GM23338 (cell line): ENCODE data around the gene CTU2. TPM values are rescaled to one million over a fixed set of nuclear protein-coding genes. Genes with fewer than 3 reads are reported as not detected.

ENCODE experiments used
- ATAC-seq: fragments of 200-7000 bp; cut with Tn5 transposase; 3 replicates; pipeline ENCODE4 v1.9.1; 2020
- DNase-seq: peaks from one replicate; pipeline ENCODE4 v3.0.0-alpha.2; 2015; ENCODE audit warnings: low spot score
- H2AFZ ChIP-seq: fragments of 200-600 bp; sonication (generic); 2 replicates; pipeline ENCODE4 v1.8.0; 2016; ENCODE audit warnings: antibody characterized with exemption, mild to moderate bottlenecking, moderate library complexity
- H3F3A ChIP-seq: fragments of 200-600 bp; sonication (generic); replicated peaks from 2 replicates; pipeline ENCODE4 v1.8.0; 2017; ENCODE audit warnings: antibody characterized with exemption, mixed run types, low read depth
- H3K27ac ChIP-seq: fragments of 200-600 bp; sonication (generic); 2 replicates; pipeline ENCODE4 v1.6.1; 2016; ENCODE audit warnings: low read depth
- H3K27me3 ChIP-seq: fragments of 200-600 bp; sonication (generic); 2 replicates; pipeline ENCODE4 v1.8.0; 2016; ENCODE audit warnings: mild to moderate bottlenecking, mixed run types, moderate library complexity; ENCODE audit not compliant: insufficient read depth
- H3K36me3 ChIP-seq: fragments of 200-600 bp; sonication (generic); 2 replicates; pipeline ENCODE4 v1.8.0; 2016; ENCODE audit warnings: mild to moderate bottlenecking; ENCODE audit not compliant: insufficient read depth
- H3K4me1 ChIP-seq: fragments of 200-600 bp; sonication (generic); 2 replicates; pipeline ENCODE4 v1.8.0; 2016; ENCODE audit warnings: mild to moderate bottlenecking, moderate library complexity; ENCODE audit not compliant: insufficient read depth
- H3K4me2 ChIP-seq: fragments of 200-600 bp; sonication (generic); 2 replicates; pipeline ENCODE4 v1.7.1; 2017; ENCODE audit warnings: mixed run types
- H3K4me3 ChIP-seq: fragments of 200-600 bp; sonication (generic); 2 replicates; pipeline ENCODE4 v1.6.1; 2016; ENCODE audit warnings: mixed run types
- H3K79me2 ChIP-seq: fragments of 200-600 bp; sonication (generic); replicated peaks from 2 replicates; pipeline ENCODE4 v1.8.0; 2017; ENCODE audit warnings: mild to moderate bottlenecking; ENCODE audit not compliant: insufficient read depth
- H3K9me2 ChIP-seq: fragments of 200-600 bp; sonication (generic); 2 replicates; pipeline ENCODE4 v1.8.0; 2017; ENCODE audit not compliant: insufficient read depth
- H4K20me1 ChIP-seq: fragments of 200-600 bp; sonication (generic); replicated peaks from 2 replicates; pipeline ENCODE4 v1.8.0; 2017; ENCODE audit warnings: mild to moderate bottlenecking; ENCODE audit not compliant: insufficient read depth
- H3K27ac Mint-ChIP-seq: 2 replicates; pipeline ENCODE4 v1.8.0; 2020; ENCODE audit warnings: inconsistent platforms, mild to moderate bottlenecking, moderate library complexity, mixed read lengths
- H3K27me3 Mint-ChIP-seq: 3 replicates; pipeline ENCODE4 v1.8.0; 2022; ENCODE audit warnings: low read depth, mild to moderate bottlenecking, moderate library complexity, mixed read lengths, inconsistent platforms; ENCODE audit not compliant: insufficient read depth, poor library complexity
- H3K36me3 Mint-ChIP-seq: 3 replicates; pipeline ENCODE4 v1.8.0; 2021; ENCODE audit warnings: low read depth, mild to moderate bottlenecking, inconsistent platforms, moderate library complexity, mixed read lengths
- H3K4me1 Mint-ChIP-seq: 3 replicates; pipeline ENCODE4 v1.8.0; 2020; ENCODE audit warnings: mild to moderate bottlenecking, inconsistent platforms, mixed read lengths
- H3K4me3 Mint-ChIP-seq: 3 replicates; pipeline ENCODE4 v1.8.0; 2021; ENCODE audit warnings: moderate library complexity, mild to moderate bottlenecking, inconsistent platforms, mixed read lengths
- H3K9me3 Mint-ChIP-seq: 3 replicates; pipeline ENCODE4 v1.8.0; 2020; ENCODE audit warnings: moderate library complexity, mild to moderate bottlenecking, inconsistent platforms, mixed read lengths
- EZH2 ChIP-seq: fragments of 200-600 bp; sonication (generic); IDR thresholded peaks from one replicate; pipeline ENCODE4 v1.8.0; 2017; ENCODE audit warnings: antibody characterized with exemption, mild to moderate bottlenecking, low read depth; ENCODE audit not compliant: unreplicated experiment
- EZH2phosphoT487 ChIP-seq: fragments of 200-600 bp; sonication (generic); IDR thresholded peaks from one replicate; pipeline ENCODE4 v1.8.1; 2018; ENCODE audit warnings: antibody characterized with exemption; ENCODE audit not compliant: unreplicated experiment
- NANOG ChIP-seq: IDR thresholded peaks from 2 replicates; pipeline ENCODE4 v1.6.1; 2016; ENCODE audit warnings: antibody characterized with exemption, borderline replicate concordance
- POLR2AphosphoS5 ChIP-seq: IDR thresholded peaks from 2 replicates; pipeline ENCODE4 v1.6.1; 2016; ENCODE audit warnings: antibody characterized with exemption, low read depth
- STAT1 ChIP-seq: IDR thresholded peaks from one replicate; pipeline ENCODE4 v1.6.1; 2016; ENCODE audit warnings: antibody characterized with exemption; ENCODE audit not compliant: unreplicated experiment
- ZNF114 ChIP-seq: fragments of 250-450 bp; sonication (Bioruptor Pico); IDR thresholded peaks from 2 replicates; pipeline ENCODE4 v1.5.0; 2020; ENCODE audit warnings: mild to moderate bottlenecking, moderate library complexity
- ZNF462 ChIP-seq: fragments of 250-450 bp; sonication (Bioruptor Pico); IDR thresholded peaks from 2 replicates; pipeline ENCODE4 v1.5.0; 2020; ENCODE audit warnings: mild to moderate bottlenecking, moderate library complexity
- polyA plus RNA-seq: library from polyadenylated mRNA; unstranded; fragments of >200 nt; fragmentation: Nextera tagmentation; extraction: Ambion mirVana; gene quantifications from 2 replicates; pipeline ENCODE4 v1.2.1, GENCODE V29; 2016
- total RNA-seq: library from RNA; depleted of rRNA; stranded (reverse); fragments of >200 nt; shearing (Covaris generic); gene quantifications from 2 replicates; pipeline ENCODE4 v1.2.3, GENCODE V29; 2014
- TF ChIP-seq, protein P1 (sequence below), 2 experiments: fragments of 200-600 bp in 1 of 2; sonication (generic) in 1 of 2; conservative IDR thresholded peaks; 2 replicates each; pipeline versions ENCODE4 v1.5.1 to v1.6.1; 2016 to 2017; ENCODE audit warnings: antibody characterized with exemption in 2 of 2, low read depth in 2 of 2, mild to moderate bottlenecking in 2 of 2, moderate library complexity in 1 of 2
- TF ChIP-seq, protein P2 (sequence below): IDR thresholded peaks from one replicate; pipeline ENCODE4 v1.6.1; 2018; ENCODE audit warnings: antibody characterized with exemption; ENCODE audit not compliant: unreplicated experiment

CTU2 gene
- total and polyA plus RNA-seq, 2 experiments from 2014 or later = 22.3 to 25.7 TPM

- TF ChIP-seq ZNF462 (no peak), POLR2AphosphoS5 (no peak), NANOG (no peak)
- TF ChIP-seq, protein P1, sequence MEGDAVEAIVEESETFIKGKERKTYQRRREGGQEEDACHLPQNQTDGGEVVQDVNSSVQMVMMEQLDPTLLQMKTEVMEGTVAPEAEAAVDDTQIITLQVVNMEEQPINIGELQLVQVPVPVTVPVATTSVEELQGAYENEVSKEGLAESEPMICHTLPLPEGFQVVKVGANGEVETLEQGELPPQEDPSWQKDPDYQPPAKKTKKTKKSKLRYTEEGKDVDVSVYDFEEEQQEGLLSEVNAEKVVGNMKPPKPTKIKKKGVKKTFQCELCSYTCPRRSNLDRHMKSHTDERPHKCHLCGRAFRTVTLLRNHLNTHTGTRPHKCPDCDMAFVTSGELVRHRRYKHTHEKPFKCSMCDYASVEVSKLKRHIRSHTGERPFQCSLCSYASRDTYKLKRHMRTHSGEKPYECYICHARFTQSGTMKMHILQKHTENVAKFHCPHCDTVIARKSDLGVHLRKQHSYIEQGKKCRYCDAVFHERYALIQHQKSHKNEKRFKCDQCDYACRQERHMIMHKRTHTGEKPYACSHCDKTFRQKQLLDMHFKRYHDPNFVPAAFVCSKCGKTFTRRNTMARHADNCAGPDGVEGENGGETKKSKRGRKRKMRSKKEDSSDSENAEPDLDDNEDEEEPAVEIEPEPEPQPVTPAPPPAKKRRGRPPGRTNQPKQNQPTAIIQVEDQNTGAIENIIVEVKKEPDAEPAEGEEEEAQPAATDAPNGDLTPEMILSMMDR (conservative IDR thresholded peaks at IDR 0.05; ENCODE audit: low read depth in 2 of 2) = no peak
These were observed 6.2 kb downstream of the CTU2 start (continued) for GRCh38 chr16:88712362-88712979.

- ATAC-seq (no peak), DNase-seq (no peak)
- Histone ChIP-seq H3K9me2 (no peaks in the 10 kb centered on the region), H3K27me3 (no peaks in the 10 kb centered on the region), H3F3A (no peaks in the 10 kb centered on the region), H3K27ac (no peak overlapping the region), H3K79me2 (peaks cover 9% of the 10 kb centered on the region; the same call in 1 of the 2 replicates), H4K20me1 (no peaks in the 10 kb centered on the region; the same call in 1 of the 2 replicates), H3K36me3 (no peaks in the 10 kb centered on the region), H3K4me1 (no peaks in the 10 kb centered on the region), H3K4me2 (no peak overlapping the region), H3K4me3 (no peak overlapping the region), H2AFZ (no peak overlapping the region)
- Mint-ChIP-seq H3K4me3 (no peak overlapping the region), H3K27me3 (peaks cover 12% of the 10 kb centered on the region), H3K4me1 (peaks cover 7% of the 10 kb centered on the region), H3K27ac (no peak overlapping the region), H3K9me3 (no peaks in the 10 kb centered on the region), H3K36me3 (peaks cover 20% of the 10 kb centered on the region)
- TF ChIP-seq ZNF114 (CRISPR knock-in tag) = no peak
- no peak for TF ChIP-seq EZH2phosphoT487
- TF ChIP-seq POLR2AphosphoS5 = no peak
- no peak for TF ChIP-seq NANOG
- no peak for TF ChIP-seq STAT1
- TF ChIP-seq, protein P2, sequence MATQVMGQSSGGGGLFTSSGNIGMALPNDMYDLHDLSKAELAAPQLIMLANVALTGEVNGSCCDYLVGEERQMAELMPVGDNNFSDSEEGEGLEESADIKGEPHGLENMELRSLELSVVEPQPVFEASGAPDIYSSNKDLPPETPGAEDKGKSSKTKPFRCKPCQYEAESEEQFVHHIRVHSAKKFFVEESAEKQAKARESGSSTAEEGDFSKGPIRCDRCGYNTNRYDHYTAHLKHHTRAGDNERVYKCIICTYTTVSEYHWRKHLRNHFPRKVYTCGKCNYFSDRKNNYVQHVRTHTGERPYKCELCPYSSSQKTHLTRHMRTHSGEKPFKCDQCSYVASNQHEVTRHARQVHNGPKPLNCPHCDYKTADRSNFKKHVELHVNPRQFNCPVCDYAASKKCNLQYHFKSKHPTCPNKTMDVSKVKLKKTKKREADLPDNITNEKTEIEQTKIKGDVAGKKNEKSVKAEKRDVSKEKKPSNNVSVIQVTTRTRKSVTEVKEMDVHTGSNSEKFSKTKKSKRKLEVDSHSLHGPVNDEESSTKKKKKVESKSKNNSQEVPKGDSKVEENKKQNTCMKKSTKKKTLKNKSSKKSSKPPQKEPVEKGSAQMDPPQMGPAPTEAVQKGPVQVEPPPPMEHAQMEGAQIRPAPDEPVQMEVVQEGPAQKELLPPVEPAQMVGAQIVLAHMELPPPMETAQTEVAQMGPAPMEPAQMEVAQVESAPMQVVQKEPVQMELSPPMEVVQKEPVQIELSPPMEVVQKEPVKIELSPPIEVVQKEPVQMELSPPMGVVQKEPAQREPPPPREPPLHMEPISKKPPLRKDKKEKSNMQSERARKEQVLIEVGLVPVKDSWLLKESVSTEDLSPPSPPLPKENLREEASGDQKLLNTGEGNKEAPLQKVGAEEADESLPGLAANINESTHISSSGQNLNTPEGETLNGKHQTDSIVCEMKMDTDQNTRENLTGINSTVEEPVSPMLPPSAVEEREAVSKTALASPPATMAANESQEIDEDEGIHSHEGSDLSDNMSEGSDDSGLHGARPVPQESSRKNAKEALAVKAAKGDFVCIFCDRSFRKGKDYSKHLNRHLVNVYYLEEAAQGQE = no peak
- no peak for TF ChIP-seq EZH2
These were observed 6.8 kb downstream of the CTU2 start for GRCh38 chr16:88713054-88713453.
